ENCODE results near the gene INPP5K. TPM values are rescaled to one million over a fixed set of nuclear protein-coding genes. Genes with fewer than 3 reads are reported as not detected.

The INPP5K gene
- total RNA-seq, 4 donors from 2014 or later = 102 to 196 (median 114) TPM

DNA sequence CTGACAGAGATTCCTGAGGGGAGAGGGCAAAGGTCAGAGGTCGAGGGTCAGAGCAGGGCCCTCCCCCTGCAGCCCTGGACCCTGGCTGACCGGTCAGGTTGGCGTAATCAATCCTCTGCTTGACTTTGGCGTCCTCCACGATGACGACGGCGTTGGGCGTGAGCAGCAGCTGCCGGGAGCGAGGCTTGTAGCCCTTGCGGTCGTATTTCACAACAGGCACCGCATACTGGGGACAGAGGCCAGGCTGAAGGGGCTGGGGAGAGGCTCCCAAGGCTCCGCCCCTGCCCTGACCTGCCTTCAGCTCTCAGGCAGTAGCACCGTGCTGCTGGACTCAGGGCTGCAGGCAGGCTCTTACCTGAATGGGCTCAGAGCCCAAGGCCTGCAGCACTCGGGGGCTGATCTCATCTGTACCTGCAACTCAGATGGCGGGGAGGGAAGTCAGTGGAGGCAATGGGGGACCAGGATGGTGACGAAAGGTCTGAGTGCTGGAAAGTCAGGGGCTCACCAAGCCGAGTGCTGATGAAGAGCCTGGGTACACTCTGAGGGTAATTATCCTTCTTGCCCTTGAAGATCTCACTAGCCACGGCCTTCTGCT, 48.4 kb downstream of the INPP5K start:
- Histone ChIP-seq H3K36me3 (peaks cover 0 to 41% of the 10 kb centered on the region in 2 donors), H3K4me3 (no peak overlapping the region), H3K27ac (peak overlapping the region; percentile 75 to 82 (median 80)), H3K9me3 (no peaks in the 10 kb centered on the region), H3K4me1 (peaks cover 7 to 8% of the 10 kb centered on the region in 2 donors), H3K27me3 (no peaks in the 10 kb centered on the region)
- TF ChIP-seq, protein P1, sequence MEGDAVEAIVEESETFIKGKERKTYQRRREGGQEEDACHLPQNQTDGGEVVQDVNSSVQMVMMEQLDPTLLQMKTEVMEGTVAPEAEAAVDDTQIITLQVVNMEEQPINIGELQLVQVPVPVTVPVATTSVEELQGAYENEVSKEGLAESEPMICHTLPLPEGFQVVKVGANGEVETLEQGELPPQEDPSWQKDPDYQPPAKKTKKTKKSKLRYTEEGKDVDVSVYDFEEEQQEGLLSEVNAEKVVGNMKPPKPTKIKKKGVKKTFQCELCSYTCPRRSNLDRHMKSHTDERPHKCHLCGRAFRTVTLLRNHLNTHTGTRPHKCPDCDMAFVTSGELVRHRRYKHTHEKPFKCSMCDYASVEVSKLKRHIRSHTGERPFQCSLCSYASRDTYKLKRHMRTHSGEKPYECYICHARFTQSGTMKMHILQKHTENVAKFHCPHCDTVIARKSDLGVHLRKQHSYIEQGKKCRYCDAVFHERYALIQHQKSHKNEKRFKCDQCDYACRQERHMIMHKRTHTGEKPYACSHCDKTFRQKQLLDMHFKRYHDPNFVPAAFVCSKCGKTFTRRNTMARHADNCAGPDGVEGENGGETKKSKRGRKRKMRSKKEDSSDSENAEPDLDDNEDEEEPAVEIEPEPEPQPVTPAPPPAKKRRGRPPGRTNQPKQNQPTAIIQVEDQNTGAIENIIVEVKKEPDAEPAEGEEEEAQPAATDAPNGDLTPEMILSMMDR (IDR thresholded peaks at IDR 0.05 in 4 of 5, conservative IDR thresholded peaks at IDR 0.05 in 1 of 5) = no peak
- no peak for TF ChIP-seq POLR2A (IDR thresholded peaks at IDR 0.05)
- intact Hi-C loops (cut with DNase I; ENCODE audit: low total_unique reads) = no loop called here
- in situ Hi-C loops (cut with MboI; ENCODE audit: low sequenced_read_pairs in 4 of 4) = no loop called here
- ATAC-seq (peak; percentile 97 to 98), DNase-seq (peak; percentile 93 to 96)

DNA sequence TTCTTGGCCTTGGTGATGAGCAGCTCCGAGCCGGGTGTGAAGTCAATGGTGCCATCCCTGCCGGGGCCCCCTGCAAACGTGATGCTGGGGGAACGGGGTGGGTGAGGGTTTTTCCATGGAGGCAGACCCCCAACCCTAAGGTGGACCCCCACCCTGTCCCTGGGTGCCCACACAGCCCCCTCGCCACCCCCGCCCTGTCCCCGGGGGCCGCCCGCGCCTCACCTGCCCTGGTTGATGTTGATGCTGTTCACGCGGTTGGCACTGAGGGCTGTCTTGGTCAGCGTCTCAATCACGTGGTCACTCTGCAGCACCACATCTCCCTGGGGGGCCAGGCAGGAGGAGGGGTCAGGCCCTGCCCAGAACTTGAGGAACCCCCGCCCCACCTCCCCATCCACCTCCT, 49.2 kb downstream of the INPP5K start:
- H3K36me3 ChIP-seq = peaks cover 0 to 41% of the 10 kb centered on the region in 2 donors
- ATAC-seq = no peak
- intact Hi-C loops (cut with DNase I; ENCODE audit: low total_unique reads) = no loop called here

DNA sequence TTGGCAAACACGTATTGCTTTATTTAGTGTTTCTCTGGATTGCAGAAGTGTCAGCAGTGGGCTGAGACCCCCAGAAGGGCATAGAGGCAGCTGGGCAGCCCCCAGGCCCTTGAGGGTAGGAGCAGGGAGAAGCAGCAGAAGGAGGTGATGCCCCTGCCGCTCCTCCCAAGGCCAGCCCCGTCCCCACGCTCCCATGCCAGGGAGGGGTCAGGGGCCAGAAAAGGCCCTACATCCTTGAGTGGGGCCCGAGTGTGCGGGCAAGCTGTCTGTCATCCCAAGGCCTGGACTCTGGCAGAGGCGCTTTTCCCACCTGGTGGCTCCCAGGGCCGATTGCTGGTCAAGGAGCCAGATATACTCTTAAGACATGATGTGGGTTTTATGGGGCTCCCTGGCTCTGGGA, 52.2 kb downstream of the INPP5K start:
- no peak for DNase-seq
- Histone ChIP-seq H3K4me3 (no peak overlapping the region), H3K36me3 (peaks cover 0 to 15% of the 10 kb centered on the region in 2 donors), H3K9me3 (no peaks in the 10 kb centered on the region), H3K27me3 (no peaks in the 10 kb centered on the region), H3K4me1 (peaks cover 24 to 30% of the 10 kb centered on the region in 2 donors), H3K27ac (no peak overlapping the region)
- ATAC-seq = no peak
- in situ Hi-C loops (cut with MboI; ENCODE audit: low sequenced_read_pairs in 4 of 4) (no loop called here), intact Hi-C loops (cut with DNase I; ENCODE audit: low total_unique reads) (no loop called here)
- no peak for TF ChIP-seq POLR2A (IDR thresholded peaks at IDR 0.05)
- TF ChIP-seq, protein P1 (IDR thresholded peaks at IDR 0.05 in 4 of 5, conservative IDR thresholded peaks at IDR 0.05 in 1 of 5) = no peak

More for the DNA sequence above, 49.2 kb downstream of the INPP5K start:
- Histone ChIP-seq H3K27me3 (no peaks in the 10 kb centered on the region), H3K9me3 (no peaks in the 10 kb centered on the region), H3K27ac (peak overlapping the region; percentile 18 to 82 (median 54)), H3K4me1 (peaks cover 8 to 15% of the 10 kb centered on the region in 2 donors), H3K4me3 (no peak overlapping the region)
- TF ChIP-seq, protein P1 (IDR thresholded peaks at IDR 0.05 in 4 of 5, conservative IDR thresholded peaks at IDR 0.05 in 1 of 5) = no peak
- no peak for TF ChIP-seq POLR2A (IDR thresholded peaks at IDR 0.05)
- DNase-seq = no peak
- in situ Hi-C loops (cut with MboI; ENCODE audit: low sequenced_read_pairs in 4 of 4) = no loop called here

DNA sequence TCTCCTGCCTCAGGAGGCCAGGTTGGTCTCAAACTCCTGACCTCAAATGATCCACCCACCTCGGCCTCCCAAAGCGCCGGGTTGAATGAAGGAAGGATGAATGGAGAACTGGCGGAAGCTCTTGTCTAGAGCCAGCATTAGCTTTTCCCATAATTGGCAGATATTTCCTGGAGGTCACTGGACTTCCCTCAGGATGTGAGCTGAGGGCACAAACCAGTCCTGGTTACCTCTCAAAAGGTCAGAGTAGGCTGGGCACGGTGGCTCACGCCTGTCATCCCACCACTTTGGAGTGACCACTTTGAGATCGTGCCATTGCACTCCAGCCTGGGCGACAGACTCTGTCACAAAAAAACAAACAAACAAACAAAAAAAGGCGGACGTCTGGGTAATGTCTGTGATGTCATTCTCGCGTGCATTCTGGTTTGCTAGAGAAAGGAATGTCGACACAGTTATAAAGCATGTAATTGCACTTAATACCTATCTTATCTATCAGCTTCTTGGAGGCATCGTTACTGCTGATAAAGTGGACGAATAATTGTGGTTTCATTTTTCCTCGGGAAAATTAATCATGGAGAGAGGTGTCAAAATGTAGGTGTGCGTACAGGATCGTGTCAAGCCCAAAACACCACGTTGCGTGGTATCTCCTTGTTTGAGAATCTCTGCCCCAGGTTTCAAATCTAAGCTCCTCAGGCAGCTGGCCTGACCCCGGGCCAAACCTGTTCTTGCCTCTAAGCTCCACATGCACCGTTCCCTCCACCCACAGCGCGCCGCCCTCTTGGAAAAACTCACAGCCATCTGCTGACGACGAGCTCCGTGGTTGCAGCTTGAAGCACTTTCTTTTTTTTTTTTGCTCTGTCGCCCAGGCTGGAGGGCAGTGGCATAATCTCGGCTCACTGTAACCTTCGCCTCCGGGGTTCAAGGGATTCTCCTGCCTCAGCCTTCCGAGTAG, 54.0 kb downstream of the INPP5K start:
- intact Hi-C loops (cut with DNase I; ENCODE audit: low total_unique reads) (no loop called here), in situ Hi-C loops (cut with MboI; ENCODE audit: low sequenced_read_pairs in 4 of 4) (no loop called here)
- Histone ChIP-seq H3K4me1 (peaks cover 16 to 22% of the 10 kb centered on the region in 2 donors), H3K27me3 (no peaks in the 10 kb centered on the region), H3K36me3 (peaks cover 0 to 4% of the 10 kb centered on the region in 2 donors), H3K27ac (peak overlapping the region in 2 of 4 donors; percentile 27 to 57), H3K4me3 (no peak overlapping the region), H3K9me3 (no peaks in the 10 kb centered on the region)
- ATAC-seq (no peak), DNase-seq (peak in 1 of 2 donors; percentile 59)
- TF ChIP-seq, protein P1 (IDR thresholded peaks at IDR 0.05 in 4 of 5, conservative IDR thresholded peaks at IDR 0.05 in 1 of 5) = no peak
- TF ChIP-seq POLR2A (IDR thresholded peaks at IDR 0.05) = no peak
